IPS DF 4.7 (cell line): Measurements from ENCODE around the gene TEDC1.

Experiments used
- DNase-seq: peaks from one replicate; pipeline ENCODE4 v3.0.0-alpha.2; 2013; ENCODE audit warnings: low spot score; ENCODE audit errors: extremely low read depth

The TEDC1 gene

DNA sequence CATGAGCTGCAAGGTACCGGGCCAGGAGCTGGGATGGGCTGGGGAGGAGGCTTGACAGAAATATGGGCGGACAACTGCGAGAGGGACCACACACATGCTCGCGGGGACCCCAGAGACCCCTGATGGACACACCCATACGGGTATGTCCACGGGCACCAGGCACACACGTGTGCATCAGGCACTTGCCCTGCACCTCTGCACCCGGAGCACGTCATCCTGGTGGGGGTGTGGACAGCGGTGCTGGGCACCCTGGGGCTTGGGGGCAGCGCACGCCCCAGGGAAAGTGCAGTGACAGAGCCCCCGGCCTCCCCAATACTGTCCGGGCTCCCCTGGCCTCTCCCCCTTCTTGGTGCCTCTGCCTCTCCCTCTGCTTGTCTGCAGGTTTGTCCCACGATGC is 6.1 kb upstream of the TEDC1 start:
- DNase-seq: no peak

DNA sequence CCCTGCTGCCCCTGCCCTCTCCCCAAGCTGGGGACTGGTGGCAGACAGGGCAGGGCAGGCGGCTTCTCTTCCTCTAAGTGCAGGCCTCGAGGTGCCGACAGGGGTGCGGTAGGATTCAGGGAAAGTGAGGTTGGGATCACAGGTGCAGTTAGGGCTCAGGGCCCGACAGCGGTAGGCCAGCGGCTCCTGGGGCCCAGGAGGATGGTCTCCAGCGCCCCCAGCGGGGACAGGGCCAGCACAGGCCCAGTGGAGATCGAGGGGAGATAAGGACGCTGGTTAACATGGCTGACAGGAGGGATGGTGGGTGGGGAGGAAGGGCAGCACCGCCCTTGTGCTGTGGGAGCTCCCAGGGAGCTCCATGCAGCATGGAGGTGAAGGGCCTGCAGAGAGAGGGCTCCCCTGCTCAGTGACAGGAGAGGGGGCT is 5.3 kb upstream of the TEDC1 start:
- DNase-seq: peak; percentile 28

DNA sequence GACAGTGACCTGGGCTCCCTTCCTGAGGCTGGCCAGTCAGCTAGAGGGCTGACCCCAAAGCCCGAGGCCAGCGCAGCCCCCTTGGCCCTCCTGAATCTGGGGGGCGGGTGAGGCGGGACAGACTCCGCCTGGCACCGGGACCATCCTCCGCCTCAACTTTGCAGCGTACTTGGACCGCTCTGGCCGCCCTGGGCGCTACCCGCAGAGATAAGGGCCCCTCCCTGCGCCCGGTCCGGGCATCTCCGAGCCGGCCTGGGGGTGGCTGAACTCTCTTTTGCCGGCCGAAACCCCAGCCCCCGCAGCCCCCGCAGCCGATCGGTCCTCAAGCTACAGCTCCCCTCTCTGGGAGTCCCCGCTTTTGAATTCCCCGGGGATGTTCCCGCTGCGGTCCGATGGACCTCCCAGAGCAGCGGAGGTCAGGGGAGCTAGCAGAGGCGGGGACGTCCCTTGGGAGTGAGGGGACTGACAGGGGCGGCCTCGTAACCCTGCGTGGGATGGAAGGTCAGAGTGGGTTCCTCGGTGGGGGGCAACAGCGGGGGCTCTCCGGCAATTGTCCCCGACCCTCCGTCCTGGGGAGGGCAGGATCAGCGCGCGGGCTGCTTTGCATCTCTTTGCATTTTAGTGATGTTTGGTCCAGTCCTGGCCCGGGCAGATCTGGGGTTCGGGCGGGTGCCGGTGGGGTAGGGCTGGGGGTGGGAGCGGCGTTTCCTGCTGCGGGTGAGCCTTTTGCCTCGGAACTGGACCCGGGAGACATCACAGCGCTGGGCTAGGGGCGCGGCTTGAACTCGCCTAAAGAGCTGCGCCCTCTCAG is 4.7 kb upstream of the TEDC1 start, which contains the start of gene CRIP1:
Gene CRIP1 (plus strand): TSS at position 724 of the 811 bp plus-strand sequence. CDS start 374 bp downstream, outside the sequence.
- no peak for DNase-seq

DNA sequence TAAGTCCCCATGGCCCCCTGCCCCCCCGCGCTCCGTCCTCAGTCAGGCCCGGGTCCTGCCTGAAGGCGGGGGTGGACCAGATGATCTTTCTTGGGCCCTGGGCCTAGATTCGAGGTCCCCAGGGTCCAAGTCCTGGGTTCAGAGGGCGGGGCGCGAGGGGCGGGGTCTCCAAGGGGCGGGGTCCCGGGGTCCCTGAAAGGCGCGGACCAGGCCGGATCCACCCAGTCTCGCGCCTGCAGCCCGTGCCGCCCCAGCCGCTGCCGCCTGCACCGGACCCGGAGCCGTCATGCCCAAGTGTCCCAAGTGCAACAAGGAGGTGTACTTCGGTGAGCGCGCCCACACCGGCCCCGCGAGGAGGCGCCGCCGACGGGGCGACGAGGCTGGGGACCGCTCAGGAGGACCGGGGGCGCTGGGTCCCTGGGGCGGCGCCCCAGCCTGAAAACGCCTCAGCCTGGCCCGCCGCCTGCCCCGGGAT is 4.0 kb upstream of the TEDC1 start:
- no peak for DNase-seq

DNA sequence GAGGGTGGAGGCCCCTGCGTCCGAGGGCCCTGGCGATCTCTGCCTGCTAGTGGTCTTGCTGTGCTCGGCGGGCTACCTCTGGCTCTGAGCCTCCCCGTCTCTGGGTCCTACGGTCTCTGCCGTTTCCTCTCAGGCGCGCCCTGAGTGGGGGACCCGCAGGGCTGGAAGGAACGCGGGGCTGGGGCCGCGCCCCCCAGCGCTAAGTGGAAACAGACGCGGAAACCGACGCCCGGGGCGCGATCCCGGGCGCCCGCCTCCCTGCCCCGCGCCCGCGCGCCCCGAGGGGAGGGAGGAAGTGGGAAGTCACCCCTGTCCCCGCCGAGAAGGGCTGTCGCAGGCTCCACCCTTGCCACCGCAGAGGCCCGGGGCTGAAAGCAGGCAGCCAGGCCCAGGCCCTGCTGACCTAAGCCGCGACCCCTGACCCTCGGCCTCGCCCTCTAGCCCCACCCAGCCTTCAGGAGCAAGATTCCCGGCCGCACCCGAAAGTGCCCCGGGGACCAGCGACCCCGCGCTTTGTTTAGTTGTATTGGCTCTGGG is 3.5 kb upstream of the TEDC1 start:
- no peak for DNase-seq

DNA sequence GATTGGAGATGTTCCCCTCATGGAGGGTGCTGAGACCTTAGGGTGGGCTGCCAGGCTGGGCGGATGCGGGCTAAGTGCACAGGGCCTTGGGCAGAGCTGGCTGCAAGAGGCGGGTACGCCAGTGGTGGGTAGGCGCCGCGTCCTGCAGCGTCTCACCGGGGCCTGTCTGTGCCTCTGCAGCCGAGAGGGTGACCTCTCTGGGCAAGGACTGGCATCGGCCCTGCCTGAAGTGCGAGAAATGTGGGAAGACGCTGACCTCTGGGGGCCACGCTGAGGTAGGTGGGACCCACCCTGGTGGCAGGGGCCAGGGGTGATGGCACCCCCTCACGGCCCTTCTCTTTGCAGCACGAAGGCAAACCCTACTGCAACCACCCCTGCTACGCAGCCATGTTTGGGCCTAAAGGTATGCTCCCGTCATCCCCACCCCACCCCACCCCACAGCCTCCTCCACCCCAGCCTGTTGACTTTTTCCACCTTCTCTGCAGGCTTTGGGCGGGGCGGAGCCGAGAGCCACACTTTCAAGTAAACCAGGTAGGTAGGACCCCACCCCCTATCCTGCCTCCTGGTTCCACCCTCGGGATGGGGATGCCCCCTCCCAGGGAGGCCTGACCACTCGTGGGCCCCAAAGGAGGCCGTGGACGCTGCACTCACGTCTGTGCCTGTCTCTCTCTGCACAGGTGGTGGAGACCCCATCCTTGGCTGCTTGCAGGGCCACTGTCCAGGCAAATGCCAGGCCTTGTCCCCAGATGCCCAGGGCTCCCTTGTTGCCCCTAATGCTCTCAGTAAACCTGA is 2.9 kb upstream of the TEDC1 start:
- DNase-seq: no peak

DNA sequence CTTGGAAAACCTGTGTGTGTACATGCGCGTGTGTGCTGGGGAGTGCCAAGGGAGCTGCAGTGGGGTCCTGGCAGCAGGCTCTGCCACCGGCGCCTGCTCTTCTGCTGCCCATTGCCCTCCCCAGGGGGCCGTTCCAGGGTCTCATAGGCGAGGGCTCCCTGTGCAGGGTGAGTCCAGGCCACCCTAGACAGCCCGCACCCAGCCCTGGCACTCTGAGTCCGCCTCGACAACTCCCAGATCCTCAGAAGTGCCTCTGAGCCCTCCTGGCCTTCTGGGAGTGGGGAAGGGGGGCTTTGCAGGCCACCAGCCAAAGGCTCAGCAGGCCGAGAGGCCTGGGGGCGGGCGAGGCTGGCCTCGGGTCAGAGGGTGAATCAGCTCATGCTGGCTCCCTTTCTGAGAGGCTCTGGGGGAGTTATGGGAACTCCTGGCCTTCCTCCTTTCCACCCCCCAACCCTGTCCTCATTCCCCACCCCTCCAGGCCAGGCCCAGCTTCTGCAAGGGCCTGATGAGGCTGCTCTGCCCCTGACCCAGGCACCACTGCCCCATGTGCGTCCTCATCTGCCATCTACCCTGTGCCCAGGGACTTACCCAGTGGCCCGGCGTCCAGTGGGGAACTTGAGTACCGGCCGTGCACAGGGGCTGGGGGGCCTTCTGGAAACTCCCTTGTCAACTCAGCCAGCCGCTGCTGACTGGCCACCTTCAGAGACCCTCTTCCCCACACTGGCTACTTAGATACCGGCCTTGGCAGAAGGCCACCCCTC is 2.1 kb upstream of the TEDC1 start:
- DNase-seq: no peak

DNA sequence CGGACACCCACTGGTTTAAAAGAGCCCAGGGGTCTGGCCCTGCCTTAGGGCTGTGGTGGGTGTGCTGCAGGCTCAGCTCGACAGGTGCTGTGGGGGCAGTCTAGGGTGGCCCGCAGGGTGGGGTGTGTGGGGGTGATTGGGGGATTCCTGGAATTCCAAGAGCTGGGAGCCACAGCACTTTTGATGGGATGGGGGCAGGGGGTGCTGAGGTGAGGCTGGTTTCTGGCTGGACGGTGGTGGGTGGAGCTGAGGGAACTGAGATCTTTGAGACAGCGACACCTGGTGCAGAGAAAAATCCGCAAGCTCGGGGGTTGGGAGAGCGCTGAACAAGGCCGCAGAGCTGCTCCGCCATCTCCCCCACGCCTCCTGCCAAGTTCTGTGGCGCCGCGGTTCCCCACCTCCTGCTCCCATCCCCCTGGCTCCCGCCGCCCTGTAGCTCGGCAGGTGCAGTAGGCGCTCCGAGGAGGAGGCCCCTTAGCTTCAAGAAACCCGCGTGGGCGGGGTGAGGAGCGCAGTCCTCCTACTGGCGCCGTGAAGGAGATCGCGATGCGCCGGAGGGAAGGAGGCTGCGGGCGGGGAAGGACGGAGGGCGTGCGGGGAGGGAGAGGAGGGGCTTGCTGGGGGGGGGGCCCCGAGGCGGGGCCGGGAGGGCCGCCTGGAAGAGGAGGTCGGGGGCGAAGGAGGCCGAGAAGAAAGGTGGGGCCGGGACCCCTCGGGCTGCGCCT is 1.3 kb upstream of the TEDC1 start:
- DNase-seq: peak; percentile 44

DNA sequence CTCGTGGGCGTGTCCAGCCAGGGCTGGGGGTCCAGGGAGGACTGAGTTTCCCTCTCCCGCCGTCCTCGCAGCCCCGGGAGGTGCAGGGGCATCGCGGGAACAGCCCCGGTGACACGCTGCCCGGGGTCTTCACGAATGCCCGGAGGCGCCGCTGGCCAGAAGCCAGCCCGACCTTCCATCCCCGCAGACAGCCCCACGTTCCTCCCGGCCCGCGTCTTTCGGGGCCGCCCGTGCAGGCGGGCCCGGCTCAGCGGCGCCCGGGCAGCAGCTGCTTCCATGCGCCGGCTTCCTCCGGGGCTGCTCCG is 827 bp upstream of the TEDC1 start:
- no peak for DNase-seq

DNA sequence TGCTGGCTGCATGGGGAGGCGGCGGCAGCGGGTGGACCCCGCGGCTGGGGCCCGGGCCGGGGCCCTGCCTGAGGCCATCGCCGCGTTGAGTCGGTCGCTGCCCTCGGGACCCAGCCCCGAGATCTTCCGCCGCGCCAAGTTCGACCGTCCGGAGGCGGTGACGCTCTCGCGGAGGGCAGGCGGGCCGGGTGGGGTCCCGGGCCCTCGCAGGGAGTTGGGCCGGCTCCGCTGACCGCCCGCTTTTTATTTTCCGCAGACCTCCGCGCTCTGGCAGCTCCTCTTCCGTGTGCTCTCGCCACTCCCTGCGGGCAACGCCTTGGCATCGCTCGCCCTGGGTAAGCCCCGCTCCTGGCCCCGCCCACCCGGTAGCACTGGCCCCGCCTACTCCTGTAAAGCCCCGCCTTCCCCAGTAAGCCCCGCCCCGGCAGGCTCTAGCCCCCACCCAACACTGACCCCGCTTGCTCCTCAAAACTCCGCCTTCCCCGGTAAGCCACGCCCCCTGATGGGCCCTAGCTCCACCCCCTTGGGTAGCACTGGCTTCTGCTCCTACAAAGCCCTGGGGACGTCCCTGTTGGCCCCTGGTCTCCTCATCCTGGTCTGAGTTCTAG is 424 bp downstream of the TEDC1 start:
- no peak for DNase-seq

DNA sequence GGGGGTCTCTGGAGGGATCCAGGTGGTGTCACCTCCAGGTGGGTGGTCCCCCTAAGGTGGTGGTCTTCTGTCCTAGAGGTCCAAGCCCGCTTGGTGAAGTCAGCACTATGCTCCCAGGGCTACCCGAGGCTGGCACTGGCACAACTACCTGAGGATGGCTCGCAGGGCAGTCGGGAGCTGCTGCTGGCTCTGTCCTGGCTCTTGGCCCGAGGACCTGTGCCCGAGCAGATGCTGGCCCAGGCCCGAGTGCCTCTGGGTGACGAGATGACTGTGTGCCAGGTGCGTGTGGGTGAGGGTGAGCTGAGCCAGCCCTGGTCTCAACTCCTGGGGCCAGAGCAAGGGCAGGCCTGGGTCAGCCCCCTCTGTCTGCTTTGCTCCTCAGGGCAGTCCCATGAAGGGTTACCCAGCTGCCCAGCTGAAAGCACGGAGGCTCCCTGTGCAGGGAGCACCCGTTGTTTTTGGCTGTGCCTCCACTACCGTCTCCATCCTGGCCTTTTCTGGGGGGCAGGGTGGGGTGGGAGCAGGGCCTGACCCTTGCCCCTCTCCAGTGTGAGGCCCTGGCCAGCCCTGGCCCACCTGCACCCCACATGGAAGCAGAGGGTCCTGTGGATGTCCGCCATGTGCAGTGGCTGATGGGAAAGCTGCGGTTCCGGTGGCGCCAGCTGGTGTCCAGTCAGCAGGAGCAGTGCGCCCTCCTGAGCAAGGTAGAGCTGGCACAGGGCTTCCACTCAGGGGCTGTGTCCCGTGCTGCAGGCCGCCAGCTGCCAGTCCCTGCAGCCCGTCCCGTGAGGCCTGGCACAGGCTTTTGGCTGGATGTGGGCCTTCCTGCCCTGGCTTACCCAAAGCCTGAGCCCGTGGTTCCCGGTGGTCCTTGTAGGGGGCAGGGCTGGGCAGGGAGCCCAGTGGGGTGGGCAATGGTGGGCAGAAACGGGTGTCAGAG is 1.3 kb downstream of the TEDC1 start:
- no peak for DNase-seq

DNA sequence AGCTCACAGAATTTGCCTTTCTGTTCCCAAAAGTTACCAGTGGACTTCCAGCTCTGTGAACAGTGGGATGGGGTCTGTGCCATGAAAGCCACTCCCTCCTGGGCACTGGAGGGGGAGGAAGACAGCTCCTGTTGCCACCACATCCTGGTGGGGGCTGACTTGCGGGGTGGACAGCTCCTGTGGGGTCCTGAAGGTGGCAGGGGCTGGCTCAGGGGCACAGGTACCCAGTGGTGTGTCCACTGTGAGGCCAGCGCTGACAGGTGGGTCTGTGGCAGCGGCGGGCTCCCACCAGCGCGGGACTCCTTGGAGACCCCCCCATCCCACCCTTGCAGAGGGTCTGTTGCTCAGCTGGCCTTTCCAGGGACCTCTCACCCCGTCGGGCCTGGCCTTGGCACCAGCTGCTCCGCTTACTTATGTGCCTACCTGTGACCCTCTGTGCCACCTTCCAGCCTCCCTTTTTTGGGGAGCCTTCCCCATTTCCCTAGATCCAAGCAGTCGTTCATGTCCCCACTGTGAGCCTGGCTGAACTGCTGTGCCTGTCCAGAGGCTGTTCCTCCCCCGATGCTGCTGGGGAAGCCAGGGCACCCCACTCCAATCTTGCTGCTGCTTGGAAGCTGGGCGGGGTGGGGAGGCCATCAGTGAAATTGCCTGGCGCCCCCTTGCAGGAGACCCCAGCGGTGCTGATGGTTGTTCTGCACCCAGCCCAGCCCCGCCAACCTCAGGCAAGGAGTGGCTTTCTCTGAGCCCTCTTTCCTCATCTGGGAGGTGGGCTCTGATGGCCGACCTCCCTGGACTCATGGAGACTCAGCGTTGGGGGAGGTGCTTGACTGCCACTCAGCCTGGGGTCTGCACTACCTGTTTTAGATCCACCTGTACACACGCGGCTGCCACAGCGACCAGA is 2.2 kb downstream of the TEDC1 start:
- DNase-seq: no peak

DNA sequence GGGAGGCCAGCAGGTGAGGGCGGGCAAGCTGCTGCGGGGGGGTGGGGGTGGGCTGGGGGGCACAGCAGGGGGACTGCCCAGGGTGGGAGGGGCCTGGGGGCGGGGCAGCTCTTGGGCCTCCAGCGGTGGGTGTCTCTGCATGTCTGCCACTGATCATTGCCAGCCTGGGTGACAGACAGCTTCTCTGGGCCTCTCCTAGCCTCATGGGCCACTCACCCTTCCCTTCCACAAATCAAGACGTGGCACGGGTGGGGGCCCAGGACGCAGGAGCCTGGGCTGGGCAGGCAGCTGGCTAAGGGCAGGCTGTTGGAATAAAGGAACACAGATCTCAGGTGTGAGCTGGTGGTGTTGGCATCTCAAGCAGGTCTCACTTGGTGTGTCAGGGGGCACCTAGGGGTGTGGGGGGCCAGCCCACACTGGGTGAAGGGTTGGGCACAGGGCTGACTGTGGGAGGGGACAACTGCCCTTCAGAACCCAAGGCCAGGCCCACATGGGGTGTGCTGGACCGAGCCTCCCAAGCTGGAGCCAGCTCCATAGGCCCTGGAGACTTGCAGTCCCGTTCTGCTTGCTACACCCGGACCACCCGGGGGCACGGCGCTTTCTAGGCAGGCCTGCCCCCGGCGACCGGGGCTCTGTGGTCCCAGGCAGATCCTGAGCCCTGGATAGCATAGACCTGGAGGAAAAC is 3.0 kb downstream of the TEDC1 start:
- no peak for DNase-seq

DNA sequence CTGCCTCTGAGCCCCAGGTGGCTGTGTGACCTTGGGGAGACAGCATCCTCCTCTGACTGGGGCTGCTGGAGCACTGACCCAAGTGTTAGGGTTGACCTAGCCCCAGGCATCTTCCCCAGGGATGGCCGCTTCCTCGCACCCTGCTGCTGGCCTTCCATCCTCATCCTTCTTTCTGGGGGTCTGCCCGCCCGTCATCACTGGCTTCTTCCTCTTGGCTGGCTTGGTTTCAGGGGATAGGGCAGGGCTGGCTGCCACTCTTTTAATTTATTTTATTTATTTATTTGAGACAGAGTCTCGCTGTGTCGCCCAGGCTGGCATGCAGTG is 3.5 kb downstream of the TEDC1 start:
- no peak for DNase-seq

DNA sequence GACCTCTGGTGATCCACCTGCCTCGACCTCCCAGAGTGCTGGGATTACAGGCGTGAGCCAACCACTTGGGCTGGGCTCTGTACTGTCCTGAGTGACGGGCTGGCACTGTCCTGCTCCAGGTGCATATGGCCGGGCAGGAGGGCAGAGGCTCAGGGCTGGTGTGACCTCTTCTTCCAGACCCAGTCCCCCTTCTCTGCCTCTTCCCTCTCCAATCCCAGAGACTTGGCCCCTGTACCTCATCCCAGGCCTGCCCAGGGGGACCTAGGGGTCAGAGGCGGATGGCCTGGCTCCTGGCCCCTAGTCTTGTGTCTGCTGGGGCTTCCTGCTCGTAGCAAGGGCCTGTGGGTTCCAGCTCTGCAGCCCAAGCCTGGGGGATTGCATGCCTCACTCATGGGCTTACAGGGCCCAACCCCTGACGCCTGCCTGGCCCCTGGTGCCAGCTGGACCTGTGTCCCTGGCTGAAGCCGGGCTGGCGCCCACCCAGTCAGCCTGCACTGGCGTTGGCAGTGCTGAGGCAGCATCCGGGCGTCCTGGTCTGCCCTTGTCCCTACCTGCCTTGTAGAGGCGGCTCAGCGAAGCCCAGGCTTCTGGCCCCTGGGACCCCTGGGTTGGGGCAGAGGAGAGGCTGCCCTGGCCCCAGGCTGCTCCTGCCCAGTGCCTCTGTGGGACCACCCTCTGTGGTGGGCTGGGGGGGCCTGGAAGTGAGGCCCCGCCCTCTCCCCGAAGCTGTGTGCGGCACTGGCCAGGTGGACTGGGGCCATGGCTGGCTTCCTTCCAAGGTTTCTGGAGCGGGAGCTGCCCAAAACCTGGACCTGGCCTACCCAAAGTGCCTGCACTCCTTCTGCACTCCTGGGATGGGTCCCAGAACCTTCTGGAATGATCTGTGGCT is 4.3 kb downstream of the TEDC1 start:
- DNase-seq: no peak

DNA sequence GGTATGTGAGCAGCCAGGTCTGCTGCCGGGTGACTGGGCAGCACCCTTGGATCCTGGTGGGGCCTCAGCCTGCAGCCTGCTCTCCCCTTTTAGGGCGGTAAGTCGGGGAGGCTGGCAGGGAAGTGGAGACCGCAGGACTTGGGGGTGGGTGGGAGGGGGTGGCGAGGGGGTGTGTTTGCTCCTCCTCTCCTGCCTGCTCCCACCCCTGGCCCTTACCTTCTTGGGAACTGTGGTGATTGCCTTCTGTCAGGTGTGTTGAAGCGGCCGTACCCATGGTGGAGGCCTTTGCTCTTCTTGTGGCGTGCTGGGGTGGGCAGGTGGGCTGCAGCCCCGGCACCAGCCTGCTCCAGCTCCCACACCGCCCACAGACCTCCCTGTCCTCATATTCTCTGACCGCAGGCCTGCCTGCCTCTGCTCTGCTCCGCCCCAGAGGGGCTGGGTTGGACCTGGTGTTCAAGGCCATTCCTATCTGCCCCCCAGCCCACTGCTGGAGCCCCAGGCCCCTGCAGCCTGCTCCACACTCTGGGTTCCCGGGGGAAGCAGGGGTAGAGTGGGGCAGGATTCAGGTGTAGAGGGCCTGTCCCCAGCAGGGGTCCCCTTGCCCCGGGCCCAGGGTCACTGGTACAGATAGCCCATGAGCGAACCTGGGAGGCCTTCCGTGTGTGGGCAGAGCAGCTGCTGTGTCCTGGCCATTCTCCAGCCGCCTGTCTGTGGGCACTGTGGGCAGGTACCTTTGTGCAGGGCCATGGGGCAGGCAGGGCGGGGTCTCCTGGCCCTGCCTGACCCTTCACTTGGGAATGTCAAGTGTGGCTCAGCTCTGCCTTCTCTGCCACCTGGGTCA is 5.2 kb downstream of the TEDC1 start:
- DNase-seq: no peak
